A673 (cell line): ENCODE results near the gene CX3CR1. TPM values are rescaled to one million over a fixed set of nuclear protein-coding genes. Genes with fewer than 3 reads are reported as not detected.

Experiments used
- BruUV-seq: library from RNA; stranded (reverse); fragments of 400-500 nt; replicated peaks from 2 replicates; lab custom pipeline; 2021; lab: Mats Ljungman, UMichigan
- CTCF ChIA-PET: fragments of 300-600 bp; sonication (Branson Sonifier 250); formaldehyde crosslinking; loops from one replicate; lab custom pipeline; 2022; ENCODE audit warnings: antibody characterized with exemption; lab: Charles Lee
- POLR2A ChIA-PET: fragments of 300-600 bp; sonication (Branson Sonifier 250); formaldehyde crosslinking; loops from one replicate; lab custom pipeline; 2022; ENCODE audit warnings: antibody characterized with exemption; ENCODE audit not compliant: low non-redundant PET; lab: Charles Lee
- DNase-seq: peaks from one replicate; pipeline ENCODE4 v3.0.0-alpha.2; 2015; ENCODE audit warnings: low spot score
- H3K27ac ChIP-seq: fragments of 200-600 bp; sonication (generic); 2 replicates; pipeline ENCODE4 v1.5.1; 2016; ENCODE audit warnings: mixed run types, low read depth, mild to moderate bottlenecking, mixed read lengths, antibody characterized with exemption, low read length; ENCODE audit not compliant: poor library complexity, severe bottlenecking
- H3K27me3 ChIP-seq: fragments of 200-600 bp; sonication (generic); replicated peaks from 2 replicates; pipeline ENCODE4 v1.6.1; 2017; ENCODE audit warnings: mixed run types, low read depth, mild to moderate bottlenecking, mixed read lengths, antibody characterized with exemption, low read length; ENCODE audit not compliant: insufficient read depth, poor library complexity
- H3K36me3 ChIP-seq: fragments of 200-600 bp; sonication (generic); 2 replicates; pipeline ENCODE4 v1.6.1; 2016; ENCODE audit warnings: mixed run types, mild to moderate bottlenecking, mixed read lengths, antibody characterized with exemption, low read length; ENCODE audit not compliant: insufficient read depth, poor library complexity, severe bottlenecking
- H3K4me1 ChIP-seq: fragments of 200-600 bp; sonication (generic); 2 replicates; pipeline ENCODE4 v1.6.1; 2017; ENCODE audit warnings: mixed run types, mild to moderate bottlenecking, mixed read lengths, antibody characterized with exemption, low read length; ENCODE audit not compliant: insufficient read depth, poor library complexity, severe bottlenecking
- H3K4me3 ChIP-seq: fragments of 200-600 bp; sonication (generic); 2 replicates; pipeline ENCODE4 v1.5.1; 2016; ENCODE audit warnings: low read depth, mixed run types, mild to moderate bottlenecking, mixed read lengths, low read length; ENCODE audit not compliant: poor library complexity, severe bottlenecking
- H3K9me3 ChIP-seq: fragments of 200-600 bp; sonication (generic); 2 replicates; pipeline ENCODE4 v1.6.1; 2016; ENCODE audit warnings: mixed run types, low read depth, mild to moderate bottlenecking, mixed read lengths, antibody characterized with exemption, low read length; ENCODE audit not compliant: poor library complexity, severe bottlenecking
- EZH2 ChIP-seq: fragments of 200-600 bp; sonication (generic); IDR thresholded peaks from 2 replicates; pipeline ENCODE4 v1.6.1; 2017; ENCODE audit warnings: borderline replicate concordance, low read depth, mild to moderate bottlenecking, mixed read lengths, antibody characterized with exemption, low read length; ENCODE audit not compliant: poor library complexity, severe bottlenecking
- intact Hi-C: fragments of 100-400 bp; cut with micrococcal nuclease; formaldehyde crosslinking; loops from one replicate; pipeline ENCODE4 v1.10.0; 2022; ENCODE audit not compliant: unreplicated experiment
- total RNA-seq: library from RNA; stranded (reverse); gene quantifications from 2 replicates; pipeline ENCODE4 v1.2.3, GENCODE V29; 2021
- TF ChIP-seq, protein P1 (sequence below): fragments of 300-800, 200-600 bp; sonication (generic); conservative IDR thresholded peaks from 2 replicates; pipeline ENCODE4 v1.5.1; 2017; ENCODE audit warnings: low read depth, mild to moderate bottlenecking, antibody characterized with exemption, low read length, moderate library complexity, mixed read lengths

CX3CR1 gene
- total RNA-seq, 1 experiment from 2014 or later = not detected

DNA sequence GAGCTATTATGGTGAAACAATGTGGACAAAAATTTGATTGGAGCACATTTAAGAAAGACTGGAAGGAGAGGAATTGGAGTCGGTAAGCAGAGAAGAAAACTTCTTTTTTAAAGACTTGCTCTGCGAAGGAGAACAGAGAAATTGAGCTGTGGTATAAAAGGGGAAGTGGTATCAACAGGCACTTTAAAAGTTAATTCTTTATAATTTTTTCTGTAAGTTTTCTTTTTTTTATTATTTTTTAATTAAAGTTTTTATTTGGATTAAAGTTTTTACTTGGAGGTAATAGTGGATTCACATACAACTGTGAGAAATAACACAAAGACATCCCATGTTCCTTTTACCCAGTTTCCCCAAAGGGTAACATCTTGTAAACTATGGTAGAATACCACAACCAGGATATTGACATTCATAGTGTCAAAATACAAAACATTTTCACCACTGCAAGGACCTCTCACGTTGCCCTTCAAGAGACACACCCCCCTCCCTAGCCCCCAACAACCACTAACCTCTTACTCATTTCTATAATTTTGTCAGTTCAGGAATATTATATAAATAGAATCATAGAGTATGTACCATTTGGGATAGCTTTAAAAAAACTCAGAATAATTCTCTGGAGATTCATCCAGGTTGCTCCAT, 53.6 kb downstream of the CX3CR1 start:
- BruUV-seq = no TSS peak
- ChIA-PET CTCF (no interaction called here), POLR2A (no interaction called here)
- H3K9me3 ChIP-seq = no peaks in the 10 kb centered on the region
- intact Hi-C loops = no loop called here
- H3K27ac ChIP-seq = no peak overlapping the region
- H3K4me1 ChIP-seq = no peaks in the 10 kb centered on the region
- DNase-seq = no peak
- H3K4me3 ChIP-seq = no peak overlapping the region
- no peaks in the 10 kb centered on the region for H3K36me3 ChIP-seq
- no peak for TF ChIP-seq EZH2
- TF ChIP-seq, protein P1, sequence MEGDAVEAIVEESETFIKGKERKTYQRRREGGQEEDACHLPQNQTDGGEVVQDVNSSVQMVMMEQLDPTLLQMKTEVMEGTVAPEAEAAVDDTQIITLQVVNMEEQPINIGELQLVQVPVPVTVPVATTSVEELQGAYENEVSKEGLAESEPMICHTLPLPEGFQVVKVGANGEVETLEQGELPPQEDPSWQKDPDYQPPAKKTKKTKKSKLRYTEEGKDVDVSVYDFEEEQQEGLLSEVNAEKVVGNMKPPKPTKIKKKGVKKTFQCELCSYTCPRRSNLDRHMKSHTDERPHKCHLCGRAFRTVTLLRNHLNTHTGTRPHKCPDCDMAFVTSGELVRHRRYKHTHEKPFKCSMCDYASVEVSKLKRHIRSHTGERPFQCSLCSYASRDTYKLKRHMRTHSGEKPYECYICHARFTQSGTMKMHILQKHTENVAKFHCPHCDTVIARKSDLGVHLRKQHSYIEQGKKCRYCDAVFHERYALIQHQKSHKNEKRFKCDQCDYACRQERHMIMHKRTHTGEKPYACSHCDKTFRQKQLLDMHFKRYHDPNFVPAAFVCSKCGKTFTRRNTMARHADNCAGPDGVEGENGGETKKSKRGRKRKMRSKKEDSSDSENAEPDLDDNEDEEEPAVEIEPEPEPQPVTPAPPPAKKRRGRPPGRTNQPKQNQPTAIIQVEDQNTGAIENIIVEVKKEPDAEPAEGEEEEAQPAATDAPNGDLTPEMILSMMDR = no peak
- no peaks in the 10 kb centered on the region for H3K27me3 ChIP-seq

DNA sequence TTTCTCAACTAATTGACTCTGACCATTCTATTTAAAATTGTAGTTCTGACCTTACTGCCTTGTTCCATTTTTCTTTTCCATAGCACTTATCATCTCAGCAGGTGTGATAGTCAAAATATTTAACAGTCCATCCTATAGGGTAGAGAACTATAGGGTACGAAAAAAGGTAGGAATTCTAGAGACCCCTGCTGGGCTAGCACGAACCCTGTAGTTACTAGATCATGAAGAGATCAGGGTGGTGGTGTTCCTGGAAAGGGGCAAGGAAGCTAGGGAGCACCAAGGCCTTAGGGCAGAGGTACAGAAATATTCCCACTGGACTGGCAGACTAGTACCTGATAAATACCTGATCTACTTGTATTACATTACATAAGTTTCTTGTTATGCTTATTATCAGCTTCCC, 55.5 kb downstream of the CX3CR1 start:
- no peak overlapping the region for H3K4me3 ChIP-seq
- CTCF ChIA-PET = no interaction called here
- DNase-seq = no peak

DNA sequence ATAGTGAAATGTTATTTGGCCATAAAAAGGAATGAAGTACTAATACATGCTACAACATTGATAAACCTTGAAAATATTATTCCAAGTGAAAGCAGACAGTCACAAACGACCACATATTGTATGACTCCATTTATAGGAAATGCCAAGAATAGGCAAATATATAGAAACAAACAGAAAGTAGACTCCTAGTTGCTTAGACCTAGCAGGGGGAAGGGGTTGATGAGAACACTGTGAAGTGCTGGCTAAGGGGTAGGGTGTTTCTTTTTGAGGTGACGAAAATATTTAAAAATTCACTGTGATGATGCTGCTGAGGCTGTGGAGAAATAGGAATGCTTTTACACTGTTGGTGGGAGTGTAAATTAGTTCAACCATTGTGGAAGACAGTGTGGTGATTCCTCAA, 56.9 kb downstream of the CX3CR1 start:
- Histone ChIP-seq H3K36me3 (no peaks in the 10 kb centered on the region), H3K9me3 (no peaks in the 10 kb centered on the region), H3K27me3 (no peaks in the 10 kb centered on the region), H3K4me3 (no peak overlapping the region), H3K4me1 (no peaks in the 10 kb centered on the region), H3K27ac (no peak overlapping the region)
- DNase-seq = no peak
- TF ChIP-seq EZH2 = no peak
- TF ChIP-seq, protein P1 = no peak
- ChIA-PET CTCF (no interaction called here), POLR2A (no interaction called here)
- no TSS peak for BruUV-seq
- intact Hi-C loops = no loop called here

More for the DNA sequence above, 55.5 kb downstream of the CX3CR1 start:
- Histone ChIP-seq H3K27me3 (no peaks in the 10 kb centered on the region), H3K36me3 (no peaks in the 10 kb centered on the region), H3K27ac (no peak overlapping the region), H3K9me3 (no peaks in the 10 kb centered on the region), H3K4me1 (no peaks in the 10 kb centered on the region)
- POLR2A ChIA-PET = no interaction called here
- TF ChIP-seq, protein P1 = no peak
- TF ChIP-seq EZH2 = no peak
- BruUV-seq = no TSS peak
- intact Hi-C loops = no loop called here
